Neuron (in vitro differentiated cells): ENCODE results near the gene CHD5.

Source experiments
- H2AFZ ChIP-seq: one replicate; pipeline ENCODE4 v1.6.1; 2013; ENCODE audit warnings: low read depth, mild to moderate bottlenecking, inconsistent platforms, low read length, moderate library complexity
- H3K27me3 ChIP-seq: one replicate; pipeline ENCODE4 v1.6.1; 2013; ENCODE audit warnings: low read length; ENCODE audit not compliant: insufficient read depth
- H3K36me3 ChIP-seq: one replicate; pipeline ENCODE4 v1.6.1; 2013; ENCODE audit warnings: low read length; ENCODE audit not compliant: insufficient read depth
- H3K4me1 ChIP-seq: one replicate; pipeline ENCODE4 v1.6.1; 2013; ENCODE audit warnings: low read length; ENCODE audit not compliant: insufficient read depth
- H3K4me3 ChIP-seq: 2 replicates; pipeline ENCODE4 v1.5.1; 2013; ENCODE audit warnings: mild to moderate bottlenecking, low read length, moderate library complexity
- H3K9me3 ChIP-seq: one replicate; pipeline ENCODE4 v1.6.1; 2013; ENCODE audit warnings: low read length

CHD5 gene

DNA sequence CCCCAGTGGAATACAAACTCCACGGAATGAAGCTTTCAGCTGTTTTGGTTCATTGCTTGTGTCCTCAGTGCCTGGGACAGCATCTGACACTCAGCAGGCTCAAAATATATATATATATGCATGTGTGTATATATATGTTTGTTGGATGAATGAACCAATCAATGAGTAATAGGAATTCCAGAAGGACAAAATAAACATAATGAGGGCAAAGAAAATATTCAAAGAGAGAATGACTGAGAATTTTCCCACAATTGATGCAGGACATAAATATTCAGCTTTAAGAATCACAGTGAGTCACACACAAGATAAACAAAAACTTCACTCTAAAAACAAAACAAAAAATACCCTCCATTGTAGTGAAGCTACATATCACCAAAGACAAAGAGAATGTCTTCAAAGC, 64.0 kb downstream of the CHD5 start:
- Histone ChIP-seq H3K9me3 (peaks cover 5% of the 10 kb centered on the region), H3K36me3 (no peaks in the 10 kb centered on the region), H2AFZ (no peak overlapping the region), H3K27me3 (no peaks in the 10 kb centered on the region), H3K4me1 (no peaks in the 10 kb centered on the region), H3K4me3 (no peak overlapping the region)

DNA sequence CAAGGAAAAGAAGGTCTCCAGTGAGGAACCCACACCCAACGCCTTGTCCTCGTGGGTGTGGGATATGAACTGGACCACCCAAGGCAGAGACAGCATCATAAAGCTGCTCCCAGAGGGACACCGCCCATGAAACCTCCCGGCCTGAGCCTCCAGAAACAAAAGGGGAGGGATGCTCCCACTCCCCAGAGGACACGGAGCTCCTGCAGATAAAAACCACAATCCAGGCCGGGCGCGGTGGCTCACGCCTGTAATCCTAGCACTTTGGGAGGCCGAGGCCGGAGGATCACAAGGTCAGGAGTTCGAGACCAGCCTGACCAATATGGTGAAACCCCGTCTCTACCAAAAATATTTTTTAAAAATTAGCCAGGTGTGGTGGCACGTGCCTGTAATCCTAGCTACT, 66.4 kb downstream of the CHD5 start:
- Histone ChIP-seq H3K4me3 (no peak overlapping the region), H2AFZ (no peak overlapping the region), H3K36me3 (no peaks in the 10 kb centered on the region), H3K27me3 (peaks cover 5% of the 10 kb centered on the region), H3K4me1 (no peaks in the 10 kb centered on the region), H3K9me3 (peaks cover 5% of the 10 kb centered on the region)

DNA sequence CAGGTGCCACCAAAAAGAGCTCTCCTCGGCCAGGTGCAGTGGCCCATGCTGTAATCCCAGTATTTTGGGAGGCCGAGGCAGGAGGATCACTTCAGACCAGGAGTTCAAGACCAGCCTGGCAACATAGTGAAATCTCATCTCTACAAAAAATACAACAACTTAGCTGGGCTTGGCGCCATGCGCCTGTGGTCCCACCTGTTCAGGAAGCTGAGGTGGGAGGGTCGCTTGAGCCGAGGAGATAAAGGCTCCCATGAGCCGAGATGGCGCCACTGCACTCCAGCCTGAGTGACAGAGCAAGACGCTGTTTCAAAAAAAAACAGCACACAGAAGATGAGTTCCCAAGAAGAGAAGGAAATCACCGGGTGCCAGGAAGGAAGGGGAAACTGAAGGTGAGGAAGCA, 67.0 kb downstream of the CHD5 start:
- H2AFZ ChIP-seq, result no peak overlapping the region
- no peaks in the 10 kb centered on the region for H3K4me1 ChIP-seq
- H3K4me3 ChIP-seq, result no peak overlapping the region
- H3K36me3 ChIP-seq, result no peaks in the 10 kb centered on the region
- peaks cover 5% of the 10 kb centered on the region for H3K27me3 ChIP-seq
- peaks cover 5% of the 10 kb centered on the region for H3K9me3 ChIP-seq

DNA sequence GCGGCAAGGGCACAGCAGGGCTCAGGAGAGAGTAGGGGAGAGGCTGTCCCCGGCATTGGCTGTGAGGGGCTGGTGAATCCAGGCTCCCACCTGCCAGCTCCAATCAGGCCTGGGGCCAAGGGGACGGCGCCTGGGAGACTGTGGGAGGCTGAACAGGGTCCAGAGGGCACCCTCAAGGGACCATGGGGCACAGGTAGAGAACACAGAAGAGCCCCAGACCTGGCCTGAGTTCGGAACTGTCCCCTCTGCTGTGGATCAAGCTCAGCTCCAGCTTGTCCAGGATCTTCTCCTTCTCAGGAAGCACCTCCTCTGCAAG, 67.5 kb downstream of the CHD5 start:
- Histone ChIP-seq H3K9me3 (peaks cover 5% of the 10 kb centered on the region), H3K27me3 (peaks cover 5% of the 10 kb centered on the region), H3K4me3 (no peak overlapping the region), H2AFZ (no peak overlapping the region), H3K4me1 (no peaks in the 10 kb centered on the region), H3K36me3 (no peaks in the 10 kb centered on the region)

DNA sequence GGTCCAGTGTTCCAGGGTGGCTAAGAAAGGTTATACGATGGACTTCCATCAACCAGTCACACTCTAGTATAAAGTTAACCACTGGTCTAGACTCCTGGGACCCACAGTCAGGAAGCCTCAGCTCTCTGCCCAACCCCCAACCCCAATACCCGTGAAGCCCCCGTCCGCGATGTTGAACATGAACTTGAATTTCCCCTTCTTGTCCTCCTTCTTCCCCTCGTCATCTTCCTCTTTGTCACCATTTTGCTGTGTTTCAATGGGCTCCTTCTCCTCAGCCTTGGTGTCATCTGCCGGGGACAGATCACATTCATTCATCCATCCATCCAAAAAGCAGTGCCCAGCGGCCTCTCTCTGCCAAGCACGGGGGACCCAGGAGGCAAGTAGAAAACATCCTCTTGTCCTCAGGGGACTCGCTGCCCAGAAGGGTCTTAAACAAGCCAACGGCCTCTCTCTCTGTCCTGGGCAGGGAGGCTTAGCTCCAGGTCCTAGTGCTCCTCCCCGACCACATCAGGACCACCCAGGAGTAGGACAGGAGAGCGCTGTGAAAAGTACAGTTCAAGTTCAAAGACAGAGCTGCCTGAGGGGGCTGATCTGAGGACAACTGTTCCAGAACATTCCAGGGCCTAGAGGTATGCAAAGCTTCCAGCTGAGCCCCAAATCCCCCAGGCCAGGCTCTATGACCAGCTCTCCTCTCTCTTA, 68.0 kb downstream of the CHD5 start:
- Histone ChIP-seq H2AFZ (no peak overlapping the region), H3K36me3 (no peaks in the 10 kb centered on the region), H3K4me1 (no peaks in the 10 kb centered on the region), H3K27me3 (peaks cover 5% of the 10 kb centered on the region), H3K4me3 (no peak overlapping the region), H3K9me3 (peaks cover 5% of the 10 kb centered on the region)

DNA sequence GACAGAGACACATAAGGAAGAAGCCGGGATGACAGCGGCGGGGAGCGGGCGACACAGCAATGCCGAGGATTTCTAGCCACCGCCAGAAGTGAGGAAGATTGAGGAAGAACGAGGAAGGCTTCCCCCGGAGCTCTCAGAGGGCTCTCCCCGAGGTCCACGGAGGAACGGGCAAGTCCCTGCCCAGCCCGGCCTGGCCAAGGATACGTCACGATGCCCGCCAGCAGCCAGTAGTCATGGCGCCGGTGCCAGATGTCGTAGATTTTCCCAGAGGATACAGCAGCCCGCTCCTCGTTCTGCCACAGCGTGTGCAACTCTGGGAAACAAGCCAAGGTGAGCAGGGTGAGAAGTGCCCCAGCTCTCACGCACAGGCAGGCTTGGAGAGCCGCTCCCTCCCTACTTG, 68.5 kb downstream of the CHD5 start:
- no peaks in the 10 kb centered on the region for H3K36me3 ChIP-seq
- H3K4me1 ChIP-seq, result no peaks in the 10 kb centered on the region
- H2AFZ ChIP-seq, result no peak overlapping the region
- H3K27me3 ChIP-seq, result peaks cover 5% of the 10 kb centered on the region
- H3K9me3 ChIP-seq, result peaks cover 5% of the 10 kb centered on the region
- no peak overlapping the region for H3K4me3 ChIP-seq

DNA sequence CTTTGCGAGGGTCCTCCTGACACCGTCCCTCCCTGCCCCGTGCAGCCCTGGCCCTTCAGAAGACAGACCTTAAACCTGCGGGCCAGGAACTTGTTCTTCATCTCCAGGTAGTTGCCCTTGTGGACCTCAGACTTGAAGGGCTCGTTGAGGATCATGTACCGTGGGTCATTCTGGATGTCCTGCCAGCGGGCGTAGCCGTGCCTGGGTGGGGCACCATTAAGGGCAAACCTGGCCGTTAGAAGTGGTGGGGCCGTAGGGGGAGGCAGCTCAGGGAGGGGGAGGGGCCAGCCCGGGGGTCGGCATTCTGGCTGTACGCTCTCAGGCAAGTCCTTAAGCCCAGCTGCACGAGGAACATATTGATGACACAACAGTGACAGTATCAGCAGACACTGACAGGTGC, 69.8 kb downstream of the CHD5 start:
- peaks cover 2% of the 10 kb centered on the region for H3K9me3 ChIP-seq
- H3K36me3 ChIP-seq, result no peaks in the 10 kb centered on the region
- H2AFZ ChIP-seq, result no peak overlapping the region
- no peaks in the 10 kb centered on the region for H3K4me1 ChIP-seq
- H3K4me3 ChIP-seq, result no peak overlapping the region
- H3K27me3 ChIP-seq, result peaks cover 9% of the 10 kb centered on the region

DNA sequence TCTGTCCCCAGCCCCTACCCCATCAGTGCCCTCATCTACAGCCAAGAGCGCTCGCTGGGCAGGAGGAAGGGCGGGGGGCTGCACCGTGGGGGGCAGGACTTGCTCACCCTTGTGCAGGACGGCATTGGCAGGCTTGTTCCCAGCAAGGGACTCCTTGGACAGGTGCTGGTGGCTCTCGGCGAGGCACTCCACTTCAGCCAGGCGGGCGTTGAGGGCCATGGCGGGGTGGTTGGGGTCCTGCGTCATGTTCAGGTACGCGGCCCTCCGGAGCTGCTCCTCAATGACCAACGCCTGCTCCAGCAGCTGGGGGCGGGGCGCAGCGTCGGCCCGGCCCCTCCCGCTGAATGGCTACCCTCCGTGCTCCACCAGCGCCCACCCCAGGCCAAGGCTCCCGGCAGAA, 70.4 kb downstream of the CHD5 start:
- Histone ChIP-seq H3K9me3 (no peaks in the 10 kb centered on the region), H3K36me3 (no peaks in the 10 kb centered on the region), H2AFZ (no peak overlapping the region), H3K4me3 (no peak overlapping the region), H3K4me1 (no peaks in the 10 kb centered on the region), H3K27me3 (peaks cover 9% of the 10 kb centered on the region)

DNA sequence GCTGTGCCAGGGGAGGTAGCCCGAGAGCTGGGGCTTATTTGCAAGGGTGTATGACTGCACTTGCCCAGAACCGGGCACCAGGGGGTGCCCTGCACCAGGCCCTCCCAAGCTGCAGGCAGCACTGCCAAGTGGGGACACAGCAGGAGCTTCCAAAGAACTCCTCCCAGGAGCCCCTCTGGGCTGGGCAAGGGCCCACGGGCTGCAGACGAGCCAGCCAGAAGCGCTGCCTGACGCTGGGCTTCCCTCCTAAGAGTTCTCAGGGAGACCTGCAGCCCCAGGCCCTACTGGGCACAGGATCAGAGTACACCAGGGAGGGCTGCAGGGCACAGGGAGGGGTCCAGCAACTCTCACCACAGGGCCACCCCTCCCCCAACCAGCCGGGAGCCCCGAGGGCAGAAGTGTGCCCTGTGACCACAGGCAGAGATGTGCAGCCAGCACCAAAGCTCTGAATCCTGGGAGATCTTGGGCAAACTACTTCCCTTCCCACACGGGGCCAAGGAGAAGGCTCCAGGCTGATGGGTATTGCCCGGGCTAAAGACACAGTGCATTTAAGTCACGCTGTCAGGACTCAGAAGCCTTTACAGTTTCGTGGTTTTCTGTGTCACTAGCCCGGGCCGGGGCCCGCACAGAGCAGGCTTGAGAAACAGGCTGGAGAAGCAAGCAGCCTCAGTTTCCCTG, 71.0 kb downstream of the CHD5 start:
- H2AFZ ChIP-seq, result no peak overlapping the region
- no peaks in the 10 kb centered on the region for H3K36me3 ChIP-seq
- no peaks in the 10 kb centered on the region for H3K9me3 ChIP-seq
- H3K4me3 ChIP-seq, result no peak overlapping the region
- H3K4me1 ChIP-seq, result no peaks in the 10 kb centered on the region
- H3K27me3 ChIP-seq, result peaks cover 9% of the 10 kb centered on the region

DNA sequence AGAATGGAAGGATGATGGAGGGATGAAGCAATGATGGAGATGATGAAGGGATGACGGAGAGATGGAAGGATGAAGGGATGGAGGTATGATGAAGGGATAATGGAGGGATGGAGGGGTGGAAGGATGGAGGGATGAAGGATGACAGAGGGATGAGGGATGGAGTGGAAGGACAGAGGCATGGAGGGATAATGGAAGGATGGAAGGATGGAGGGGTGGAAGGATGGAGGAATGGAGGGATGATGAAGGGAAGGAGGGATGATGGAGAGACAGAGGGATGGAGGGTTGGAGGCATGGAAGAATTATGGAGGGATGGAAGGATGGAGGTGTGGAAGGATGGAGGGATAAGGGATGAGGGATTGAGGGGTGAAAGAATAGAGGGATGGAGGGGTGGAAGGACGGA, 71.6 kb downstream of the CHD5 start:
- Histone ChIP-seq H3K27me3 (peaks cover 15% of the 10 kb centered on the region), H2AFZ (no peak overlapping the region), H3K4me3 (no peak overlapping the region), H3K4me1 (no peaks in the 10 kb centered on the region), H3K9me3 (no peaks in the 10 kb centered on the region), H3K36me3 (no peaks in the 10 kb centered on the region)

DNA sequence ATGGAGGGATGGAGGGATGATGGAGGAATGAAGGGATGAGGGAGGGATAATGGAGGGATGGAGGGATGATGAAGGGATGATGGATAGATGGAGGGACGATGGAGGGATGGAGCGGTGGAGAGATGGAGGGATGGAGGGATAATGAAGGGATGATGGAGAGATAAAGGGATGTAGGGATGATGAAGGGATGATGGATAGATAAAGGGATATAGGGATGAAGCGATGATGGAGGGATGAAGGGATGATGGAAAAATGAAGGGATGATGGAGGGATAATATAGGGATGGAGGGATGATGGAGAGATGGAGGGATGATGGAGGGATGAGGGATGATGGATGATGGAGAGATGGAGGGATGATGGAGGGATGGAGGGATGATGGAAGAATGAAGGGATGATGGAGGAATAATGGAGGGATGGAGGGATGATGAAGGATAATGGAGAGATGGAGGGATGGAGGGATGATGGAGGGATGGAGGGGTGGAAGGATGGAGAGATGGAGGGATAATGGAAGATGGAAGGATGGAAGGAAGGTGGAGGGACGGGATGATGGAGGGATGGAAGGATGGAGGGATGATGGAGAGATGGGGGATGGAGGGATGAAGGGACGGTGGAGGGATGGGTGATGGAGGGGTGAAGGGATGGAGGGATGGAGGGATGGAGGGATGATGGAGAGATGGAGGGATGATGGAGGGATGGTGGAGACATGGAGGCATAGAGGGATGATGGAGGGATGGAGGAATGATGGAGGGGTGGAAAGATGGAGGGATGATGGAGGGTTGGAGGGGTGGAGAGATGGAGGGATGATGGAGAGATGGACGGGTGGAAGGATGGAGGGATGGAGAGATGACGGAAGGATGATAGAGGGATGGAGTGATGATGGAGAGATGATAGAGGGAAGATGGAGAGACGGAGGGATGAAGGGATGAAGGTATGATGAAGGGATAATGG, 72.4 kb downstream of the CHD5 start:
- H2AFZ ChIP-seq, result no peak overlapping the region
- no peaks in the 10 kb centered on the region for H3K9me3 ChIP-seq
- H3K36me3 ChIP-seq, result no peaks in the 10 kb centered on the region
- no peaks in the 10 kb centered on the region for H3K4me1 ChIP-seq
- no peak overlapping the region for H3K4me3 ChIP-seq
- H3K27me3 ChIP-seq, result peaks cover 21% of the 10 kb centered on the region

DNA sequence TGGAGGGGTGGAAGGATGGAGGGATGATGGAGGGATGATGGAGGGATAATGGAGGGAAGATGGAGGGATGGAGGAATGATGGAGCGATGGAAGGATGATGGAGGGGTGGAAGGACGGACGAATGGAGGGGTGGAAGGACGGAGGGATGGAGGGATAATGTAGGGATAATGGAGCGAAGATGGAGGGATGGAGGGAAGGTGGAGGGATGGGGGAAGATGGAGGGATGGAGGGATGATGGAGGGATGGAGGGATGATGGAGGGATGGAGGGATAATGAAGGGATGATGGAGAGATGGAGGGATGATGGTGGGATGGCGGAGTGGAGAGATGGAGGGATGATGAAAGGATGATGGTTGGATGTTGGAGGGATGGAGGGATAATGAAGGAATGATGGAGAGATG, 73.1 kb downstream of the CHD5 start:
- H3K27me3 ChIP-seq, result peaks cover 27% of the 10 kb centered on the region
- H3K9me3 ChIP-seq, result no peaks in the 10 kb centered on the region
- no peaks in the 10 kb centered on the region for H3K36me3 ChIP-seq
- H3K4me3 ChIP-seq, result no peak overlapping the region
- H2AFZ ChIP-seq, result no peak overlapping the region
- H3K4me1 ChIP-seq, result no peaks in the 10 kb centered on the region

DNA sequence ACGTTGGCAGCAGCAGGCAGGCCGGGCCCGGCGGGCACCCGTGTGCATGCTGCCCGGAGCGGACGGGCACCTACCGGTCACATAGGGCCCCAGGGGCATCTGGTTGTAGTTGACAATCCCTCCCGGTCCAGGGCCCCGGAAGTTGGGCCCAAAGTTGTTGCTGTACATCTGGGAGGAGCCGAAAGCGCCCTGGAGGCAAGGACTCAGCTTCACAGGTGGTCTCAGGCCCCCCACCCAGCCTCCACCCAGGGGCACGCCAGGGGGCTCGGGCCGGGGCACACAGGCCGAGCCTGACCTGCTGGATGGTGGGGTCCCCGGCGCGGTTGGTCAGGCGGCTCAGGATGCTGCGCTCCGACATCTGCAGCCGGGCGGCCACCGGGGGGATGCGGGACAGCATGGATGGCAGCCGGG, 73.8 kb downstream of the CHD5 start:
- H3K9me3 ChIP-seq, result no peaks in the 10 kb centered on the region
- H3K36me3 ChIP-seq, result no peaks in the 10 kb centered on the region
- peaks cover 1% of the 10 kb centered on the region for H3K4me1 ChIP-seq
- no peak overlapping the region for H3K4me3 ChIP-seq
- peaks cover 27% of the 10 kb centered on the region for H3K27me3 ChIP-seq
- no peak overlapping the region for H2AFZ ChIP-seq
